Neural progenitor cell (in vitro differentiated cells): ENCODE data around the gene GTF2F2. TPM values are rescaled to one million over a fixed set of nuclear protein-coding genes. Genes with fewer than 3 reads are reported as not detected.

Experiments used
- DNase-seq: peaks from one replicate; pipeline ENCODE4 v3.0.0-alpha.2; 2016; ENCODE audit warnings: low spot score
- H2AFZ ChIP-seq: fragments of 200-600 bp; sonication (generic); replicated peaks from 2 replicates; pipeline ENCODE4 v1.6.1; 2016; ENCODE audit warnings: antibody characterized with exemption
- H3F3A ChIP-seq: fragments of 200-600 bp; sonication (generic); 2 replicates; pipeline ENCODE4 v1.6.1; 2016; ENCODE audit warnings: antibody characterized with exemption, low read depth
- H3K27ac ChIP-seq: fragments of 200-600 bp; sonication (generic); 2 replicates; pipeline ENCODE4 v1.5.1; 2016; ENCODE audit warnings: mild to moderate bottlenecking
- H3K27me3 ChIP-seq: fragments of 200-600 bp; sonication (generic); 2 replicates; pipeline ENCODE4 v1.6.1; 2016; ENCODE audit warnings: mild to moderate bottlenecking, moderate library complexity
- H3K36me3 ChIP-seq: fragments of 200-600 bp; sonication (generic); 2 replicates; pipeline ENCODE4 v1.5.1; 2016
- H3K4me1 ChIP-seq: fragments of 200-600 bp; sonication (generic); 2 replicates; pipeline ENCODE4 v1.6.1; 2016; ENCODE audit warnings: mixed run types
- H3K4me2 ChIP-seq: fragments of 200-600 bp; sonication (generic); 2 replicates; pipeline ENCODE4 v1.6.1; 2016
- H3K4me3 ChIP-seq: fragments of 200-600 bp; sonication (generic); 2 replicates; pipeline ENCODE4 v1.5.1; 2016
- H3K79me2 ChIP-seq: fragments of 200-600 bp; sonication (generic); 2 replicates; pipeline ENCODE4 v1.6.1; 2016; ENCODE audit warnings: low read depth
- H3K9ac ChIP-seq: fragments of 200-600 bp; sonication (generic); 2 replicates; pipeline ENCODE4 v1.6.1; 2016
- H3K9me3 ChIP-seq: fragments of 200-600 bp; sonication (generic); 2 replicates; pipeline ENCODE4 v1.5.1; 2016; ENCODE audit warnings: low read depth
- H4K20me1 ChIP-seq: fragments of 200-600 bp; sonication (generic); 2 replicates; pipeline ENCODE4 v1.6.1; 2016; ENCODE audit warnings: low read depth
- H3K27ac Mint-ChIP-seq: 3 replicates; pipeline ENCODE4 v1.8.0; 2021; ENCODE audit warnings: mixed read lengths
- H3K27me3 Mint-ChIP-seq: 2 replicates; pipeline ENCODE4 v1.8.0; 2022; ENCODE audit warnings: low read depth, mild to moderate bottlenecking, inconsistent platforms, moderate library complexity, mixed read lengths; ENCODE audit not compliant: insufficient read depth
- H3K36me3 Mint-ChIP-seq: 3 replicates; pipeline ENCODE4 v1.8.0; 2021; ENCODE audit warnings: mixed read lengths
- H3K4me1 Mint-ChIP-seq: 3 replicates; pipeline ENCODE4 v1.8.0; 2021; ENCODE audit warnings: mixed read lengths
- H3K4me3 Mint-ChIP-seq: 3 replicates; pipeline ENCODE4 v1.8.0; 2021; ENCODE audit warnings: mild to moderate bottlenecking, moderate library complexity, mixed read lengths
- H3K9me3 Mint-ChIP-seq: 3 replicates; pipeline ENCODE4 v1.8.0; 2020; ENCODE audit warnings: mixed read lengths
- EZH2 ChIP-seq: fragments of 200-600 bp; sonication (generic); IDR thresholded peaks from 2 replicates; pipeline ENCODE4 v1.6.1; 2017; ENCODE audit warnings: antibody characterized with exemption, mild to moderate bottlenecking, moderate library complexity
- EZH2phosphoT487 ChIP-seq: fragments of 200-600 bp; sonication (generic); IDR thresholded peaks from 2 replicates; pipeline ENCODE4 v1.6.1; 2017; ENCODE audit warnings: antibody characterized with exemption
- total RNA-seq: library from RNA; depleted of rRNA; stranded (reverse); fragments of >200 nt; gene quantifications from 2 replicates; pipeline ENCODE4 v1.2.3, GENCODE V29; 2015; ENCODE audit warnings: low replicate concordance
- TF ChIP-seq, protein P1 (sequence below): fragments of 200-600 bp; sonication (generic); IDR thresholded peaks from 2 replicates; pipeline ENCODE4 v1.5.1; 2017; ENCODE audit warnings: antibody characterized with exemption, mild to moderate bottlenecking

GTF2F2 gene
- total RNA-seq, 1 donor from 2014 or later, result 54.1 TPM

DNA sequence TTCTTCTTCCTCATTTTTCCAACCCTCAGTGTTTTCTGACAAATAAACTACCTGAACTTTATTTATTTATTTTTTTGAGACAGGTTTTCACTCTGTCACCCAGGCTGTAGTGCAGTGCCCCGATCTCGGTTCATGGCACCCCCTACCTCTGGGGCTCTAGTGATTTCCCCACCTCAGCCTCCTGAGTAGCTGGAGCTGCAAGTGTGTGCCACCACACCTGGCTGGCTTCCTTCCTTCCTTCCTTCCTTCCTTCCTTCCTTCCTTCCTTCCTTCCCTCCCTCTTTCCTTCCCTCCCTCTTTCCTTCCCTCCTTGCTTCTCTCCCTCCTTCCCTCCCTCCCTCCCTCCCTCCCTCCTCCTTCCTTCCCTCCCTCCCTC is 48.2 kb downstream of the GTF2F2 start:
- Histone ChIP-seq H2AFZ (no peak overlapping the region), H3K9me3 (no peaks in the 10 kb centered on the region), H3K4me1 (no peaks in the 10 kb centered on the region), H4K20me1 (no peaks in the 10 kb centered on the region), H3K9ac (no peak overlapping the region), H3F3A (no peaks in the 10 kb centered on the region), H3K27ac (no peak overlapping the region), H3K36me3 (no peaks in the 10 kb centered on the region), H3K4me2 (no peak overlapping the region), H3K79me2 (peaks cover 7% of the 10 kb centered on the region), H3K27me3 (no peaks in the 10 kb centered on the region), H3K4me3 (no peak overlapping the region)
- H3K36me3 Mint-ChIP-seq, result peaks cover 23% of the 10 kb centered on the region
- no peak overlapping the region for H3K27ac Mint-ChIP-seq
- H3K4me1 Mint-ChIP-seq, result no peaks in the 10 kb centered on the region
- H3K9me3 Mint-ChIP-seq, result no peaks in the 10 kb centered on the region
- no peak overlapping the region for H3K4me3 Mint-ChIP-seq
- no peak for TF ChIP-seq EZH2
- no peak for TF ChIP-seq EZH2phosphoT487
- TF ChIP-seq, protein P1, sequence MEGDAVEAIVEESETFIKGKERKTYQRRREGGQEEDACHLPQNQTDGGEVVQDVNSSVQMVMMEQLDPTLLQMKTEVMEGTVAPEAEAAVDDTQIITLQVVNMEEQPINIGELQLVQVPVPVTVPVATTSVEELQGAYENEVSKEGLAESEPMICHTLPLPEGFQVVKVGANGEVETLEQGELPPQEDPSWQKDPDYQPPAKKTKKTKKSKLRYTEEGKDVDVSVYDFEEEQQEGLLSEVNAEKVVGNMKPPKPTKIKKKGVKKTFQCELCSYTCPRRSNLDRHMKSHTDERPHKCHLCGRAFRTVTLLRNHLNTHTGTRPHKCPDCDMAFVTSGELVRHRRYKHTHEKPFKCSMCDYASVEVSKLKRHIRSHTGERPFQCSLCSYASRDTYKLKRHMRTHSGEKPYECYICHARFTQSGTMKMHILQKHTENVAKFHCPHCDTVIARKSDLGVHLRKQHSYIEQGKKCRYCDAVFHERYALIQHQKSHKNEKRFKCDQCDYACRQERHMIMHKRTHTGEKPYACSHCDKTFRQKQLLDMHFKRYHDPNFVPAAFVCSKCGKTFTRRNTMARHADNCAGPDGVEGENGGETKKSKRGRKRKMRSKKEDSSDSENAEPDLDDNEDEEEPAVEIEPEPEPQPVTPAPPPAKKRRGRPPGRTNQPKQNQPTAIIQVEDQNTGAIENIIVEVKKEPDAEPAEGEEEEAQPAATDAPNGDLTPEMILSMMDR, result no peak
- H3K27me3 Mint-ChIP-seq, result no peaks in the 10 kb centered on the region
- DNase-seq, result no peak

DNA sequence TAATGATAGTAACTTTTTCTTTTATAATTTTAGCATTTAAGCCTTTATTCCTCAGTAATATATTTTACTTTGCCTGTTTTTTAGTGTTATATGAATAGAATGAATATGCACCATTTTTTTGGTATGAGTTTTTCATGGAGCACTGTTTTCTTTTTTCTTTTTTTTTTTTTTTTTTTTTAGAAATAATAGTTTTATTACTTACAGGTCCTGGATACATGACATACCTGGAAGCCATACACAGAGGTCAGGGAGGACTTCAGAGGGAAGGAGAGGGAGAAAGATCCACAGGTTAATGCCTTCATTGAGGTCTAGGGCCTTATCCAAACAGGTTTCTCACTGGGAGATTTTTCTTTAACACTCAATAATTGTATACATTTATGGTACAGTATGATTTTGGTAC is 54.2 kb downstream of the GTF2F2 start:
- DNase-seq, result no peak
- H2AFZ ChIP-seq, result no peak overlapping the region
- no peaks in the 10 kb centered on the region for H3K4me1 ChIP-seq
- Mint-ChIP-seq H3K36me3 (peaks cover 21% of the 10 kb centered on the region), H3K27me3 (no peaks in the 10 kb centered on the region), H3K4me3 (no peak overlapping the region), H3K27ac (no peak overlapping the region), H3K9me3 (no peaks in the 10 kb centered on the region), H3K4me1 (no peaks in the 10 kb centered on the region)
- no peak overlapping the region for H3K4me2 ChIP-seq
- no peak overlapping the region for H3K9ac ChIP-seq
- no peaks in the 10 kb centered on the region for H3K9me3 ChIP-seq
- H3K79me2 ChIP-seq, result peaks cover 23% of the 10 kb centered on the region
- no peaks in the 10 kb centered on the region for H4K20me1 ChIP-seq
- no peaks in the 10 kb centered on the region for H3F3A ChIP-seq
- H3K4me3 ChIP-seq, result no peak overlapping the region
- no peaks in the 10 kb centered on the region for H3K36me3 ChIP-seq
- TF ChIP-seq, protein P1, result no peak
- TF ChIP-seq EZH2phosphoT487, result no peak
- no peak for TF ChIP-seq EZH2
- H3K27me3 ChIP-seq, result no peaks in the 10 kb centered on the region
- H3K27ac ChIP-seq, result no peak overlapping the region

DNA sequence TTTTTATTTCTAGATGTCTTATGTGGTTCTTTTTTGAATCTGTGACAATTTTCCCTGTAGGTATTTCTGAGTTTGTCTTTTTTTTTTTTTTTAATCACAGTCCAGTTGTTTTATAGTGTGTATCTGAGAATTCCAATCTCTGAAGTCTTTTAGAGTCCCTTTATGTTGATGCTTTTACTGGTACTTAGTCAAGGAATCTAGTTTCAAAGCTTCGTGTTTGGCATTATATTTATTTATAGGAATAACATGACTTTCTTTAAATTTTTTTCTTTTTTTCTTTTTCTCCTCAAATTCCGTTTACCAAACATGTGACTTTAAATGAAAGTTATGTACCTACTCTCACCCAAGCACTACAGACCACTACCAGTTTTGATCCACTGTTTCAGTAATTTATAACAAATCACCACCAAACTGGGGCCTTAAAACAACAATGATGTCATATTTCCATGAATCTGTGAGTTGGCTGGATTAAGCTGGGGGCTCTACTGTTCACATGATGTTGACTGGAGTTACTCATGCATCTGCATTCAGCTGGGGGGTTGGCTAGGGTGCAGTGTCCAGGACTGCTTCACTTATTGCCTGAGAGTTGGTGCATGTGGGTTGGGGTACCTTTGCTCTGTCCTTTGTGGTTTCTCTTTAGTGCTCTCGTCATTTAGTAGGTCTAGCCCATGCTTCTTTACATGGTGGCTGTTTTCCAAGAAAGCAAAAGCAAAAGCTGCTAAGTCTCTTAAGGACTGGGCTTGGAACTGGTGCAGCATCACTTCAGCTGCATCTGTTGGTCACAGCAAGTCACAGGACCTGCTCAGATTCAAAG is 58.2 kb downstream of the GTF2F2 start:
- Histone ChIP-seq H2AFZ (no peak overlapping the region), H3F3A (no peaks in the 10 kb centered on the region), H3K27ac (no peak overlapping the region), H3K4me3 (no peak overlapping the region), H3K4me1 (no peaks in the 10 kb centered on the region), H3K79me2 (peaks cover 25% of the 10 kb centered on the region), H3K36me3 (no peaks in the 10 kb centered on the region), H3K4me2 (no peak overlapping the region), H3K9ac (no peak overlapping the region), H4K20me1 (no peaks in the 10 kb centered on the region), H3K27me3 (no peaks in the 10 kb centered on the region), H3K9me3 (no peaks in the 10 kb centered on the region)
- Mint-ChIP-seq H3K4me1 (no peaks in the 10 kb centered on the region), H3K27ac (peak overlapping the region; percentile 31), H3K36me3 (peaks cover 4% of the 10 kb centered on the region), H3K27me3 (no peaks in the 10 kb centered on the region), H3K9me3 (no peaks in the 10 kb centered on the region), H3K4me3 (no peak overlapping the region)
- no peak for DNase-seq
- TF ChIP-seq EZH2phosphoT487 (no peak), EZH2 (no peak)
- TF ChIP-seq, protein P1, result no peak
